IPS-NIHi7 (cell line): ENCODE data around the gene CARD19.
"Not testable (repeated sequence)": the region's sequence is repeated elsewhere in the genome, so short reads cannot be mapped to it uniquely, and the experiment has no call there.

Experiments used
- DNase-seq: peaks from one replicate; pipeline ENCODE4 v3.0.0; 2012; ENCODE audit warnings: mixed read lengths; ENCODE audit errors: extremely low spot score

The CARD19 gene

GRCh38 chr9:93132946-93133680, 37.1 kb downstream of the CARD19 start:
- no peak for DNase-seq

DNA sequence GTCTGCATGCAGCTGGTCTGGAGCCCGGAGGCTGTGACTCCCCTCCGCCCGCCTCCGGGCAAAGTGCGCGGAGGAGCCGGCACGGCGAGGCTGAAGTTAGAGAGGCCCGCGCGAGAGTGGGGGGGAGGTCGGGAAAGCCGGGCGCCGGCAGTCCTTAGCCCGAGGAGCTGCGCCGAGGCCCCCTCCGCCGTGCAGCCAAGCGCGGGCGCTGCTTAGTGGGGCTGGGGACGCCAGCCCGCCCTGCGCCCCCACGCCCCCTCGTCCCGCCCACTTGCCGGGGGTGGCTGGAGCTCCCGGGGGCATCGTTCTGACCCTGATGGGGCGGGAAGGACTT, 37.6 kb downstream of the CARD19 start:
- DNase-seq: peak; percentile 63

DNA sequence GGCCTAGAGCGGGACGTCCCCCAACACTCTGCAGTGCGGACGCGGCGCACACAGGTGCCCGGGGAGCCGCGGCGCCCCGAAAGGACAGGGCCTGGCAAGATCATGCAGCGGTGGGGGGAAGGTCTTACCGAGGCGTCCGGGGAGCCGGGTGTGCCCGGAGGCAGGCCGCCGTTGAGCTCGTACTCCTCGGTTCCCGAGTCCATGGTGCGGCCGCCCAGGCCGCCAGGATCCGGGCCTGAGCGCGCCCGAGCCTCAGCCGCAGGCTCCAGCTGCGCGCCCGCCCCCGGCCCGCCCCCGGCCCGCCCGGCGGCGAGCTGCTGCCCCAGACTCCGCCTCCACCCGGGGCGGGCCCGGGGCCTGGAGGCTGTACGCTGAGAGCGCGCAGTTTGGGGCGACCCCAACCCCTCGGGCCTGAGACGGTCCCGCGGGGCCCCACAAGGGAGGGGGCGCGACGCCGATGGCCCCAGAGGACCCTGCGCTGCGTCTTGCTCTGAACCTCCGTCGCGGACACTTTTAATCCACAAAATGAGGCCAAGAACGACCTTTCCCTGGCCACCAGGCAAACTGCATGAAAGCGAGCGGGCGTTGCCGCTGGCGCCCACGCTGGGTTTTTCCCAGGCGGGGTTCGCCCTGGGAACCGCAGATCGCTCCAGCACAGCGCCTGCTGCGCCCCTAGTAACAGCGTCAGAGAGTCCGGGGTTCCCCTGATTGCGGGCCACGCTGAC, 38.2 kb downstream of the CARD19 start, which contains the start of gene NINJ1:
TSS of gene NINJ1 (minus strand) at position 237 of the 725 bp plus-strand sequence. CDS start at position 203, 34 bp downstream.
- DNase-seq: peak; percentile 97

DNA sequence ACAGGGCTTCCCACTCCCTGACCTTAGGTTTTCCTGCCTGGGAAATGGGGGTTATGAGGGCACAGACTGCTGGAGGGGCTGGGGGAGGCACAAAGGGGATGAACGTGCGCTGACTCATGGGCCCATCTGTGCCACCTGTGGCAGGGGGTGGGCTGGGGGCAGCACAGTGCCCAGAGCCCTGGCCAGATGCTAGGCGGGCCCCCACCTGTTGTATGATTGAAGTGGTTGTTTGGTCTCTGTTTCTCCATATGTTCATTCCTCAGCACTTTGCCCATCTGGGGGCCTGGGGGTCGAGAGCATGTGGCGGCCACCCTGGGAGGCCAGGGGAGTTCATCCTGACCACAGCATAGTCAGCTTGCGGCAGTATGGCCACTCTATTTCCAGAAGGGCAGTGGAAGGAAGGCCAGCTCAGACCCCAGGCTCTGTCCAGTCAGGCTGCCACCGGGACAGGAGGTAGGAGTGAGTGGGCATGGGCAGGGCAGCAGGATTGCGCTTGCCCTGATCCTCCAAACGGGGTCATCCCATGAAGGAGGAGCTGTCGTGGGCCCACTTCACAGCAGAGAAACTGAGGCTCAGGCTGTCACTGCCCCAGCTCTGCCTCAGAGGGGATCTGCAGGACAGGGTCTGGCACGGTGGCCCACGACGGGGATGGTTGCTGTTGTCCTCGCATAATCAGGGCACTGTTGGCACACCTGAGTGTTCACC, 38.9 kb downstream of the CARD19 start:
- no peak for DNase-seq

DNA sequence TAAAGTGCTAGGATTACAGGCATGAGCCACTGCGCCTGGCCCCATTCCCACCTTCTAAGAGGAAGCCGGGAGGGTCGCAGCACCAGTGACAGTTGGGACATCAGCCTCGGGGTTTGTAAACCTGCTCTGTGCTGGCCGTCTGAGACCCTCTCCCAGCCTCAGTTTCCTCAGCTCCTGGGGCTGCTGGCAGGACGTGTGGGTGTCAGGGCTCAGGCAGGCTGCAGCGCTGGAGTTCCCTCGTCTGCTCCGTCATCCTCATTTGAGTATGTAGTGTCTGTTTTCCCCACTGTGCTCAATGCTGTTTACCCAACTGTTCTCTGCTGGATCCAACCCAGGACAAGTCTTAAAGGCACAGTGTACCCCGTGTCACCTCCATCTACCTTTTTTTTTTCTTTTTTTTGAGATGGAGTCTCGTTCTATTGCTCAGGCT, 40.0 kb downstream of the CARD19 start:
- no peak for DNase-seq

- no peak for DNase-seq
Measured at GRCh38 chr9:93137362-93137761, 41.3 kb downstream of the CARD19 start.

DNA sequence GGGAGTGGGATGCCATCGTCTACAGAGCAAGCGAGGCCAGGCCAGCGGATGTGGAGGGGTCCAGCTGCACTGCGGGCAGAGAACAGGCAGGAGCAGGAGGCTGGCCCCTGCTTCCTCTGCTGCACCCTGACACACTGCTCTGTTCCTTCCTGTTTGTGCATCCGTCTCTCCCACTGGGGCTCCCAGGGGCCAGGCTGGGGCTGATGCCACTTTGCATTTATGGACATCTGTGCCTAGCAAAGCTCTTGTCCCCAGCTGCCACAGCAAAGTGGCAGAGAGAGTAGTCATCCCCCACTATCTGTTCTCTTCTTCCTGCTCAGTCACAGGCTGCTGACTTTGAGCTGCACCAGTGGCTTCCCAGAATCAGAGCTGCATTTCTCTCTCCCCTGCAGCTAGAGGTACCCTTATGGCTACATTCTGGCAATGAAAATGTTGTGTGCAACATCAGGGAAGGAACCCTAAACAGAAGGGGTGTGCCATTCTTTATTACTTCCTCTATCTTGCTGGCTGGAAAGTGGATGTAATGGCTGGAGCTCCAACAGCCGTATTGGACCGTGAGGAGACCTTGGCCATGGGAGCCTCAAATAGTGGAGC, 42.3 kb downstream of the CARD19 start:
- DNase-seq: no peak

GRCh38 chr9:93139365-93140182, 43.6 kb downstream of the CARD19 start:
- DNase-seq: no peak

DNA sequence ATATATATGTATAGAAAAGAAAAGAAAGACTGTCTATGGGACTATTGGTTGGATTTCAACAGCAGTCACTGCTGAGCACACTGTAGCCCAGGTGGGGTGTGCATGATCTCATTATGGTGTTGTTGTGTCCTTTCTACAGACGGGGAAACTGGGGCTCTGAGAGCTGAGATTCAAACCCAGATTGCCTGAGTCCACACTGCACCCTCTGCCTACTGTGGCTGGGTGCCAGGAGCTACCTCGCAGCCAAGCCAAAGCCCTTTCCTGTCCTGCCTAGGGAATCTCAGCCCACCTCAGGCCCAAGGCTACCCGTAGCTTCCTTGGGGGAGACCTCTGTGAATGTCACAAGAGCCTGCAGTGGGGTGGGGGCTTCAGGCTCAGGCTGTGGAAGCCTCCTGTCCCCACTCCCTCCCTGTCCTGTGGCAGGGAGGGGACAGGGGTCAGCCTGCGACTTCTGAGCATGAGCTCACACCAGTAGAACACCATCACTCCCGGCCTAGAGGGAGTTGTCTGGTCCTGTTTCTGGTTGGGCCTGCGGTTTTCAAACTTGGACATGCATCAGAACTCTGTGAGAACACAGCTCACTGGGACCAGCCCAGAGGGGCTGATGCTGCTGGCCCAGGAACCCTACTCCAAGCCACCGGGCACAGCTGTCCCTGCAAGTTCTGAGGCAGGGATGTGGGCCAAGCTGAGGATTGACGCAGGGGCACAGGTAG, 45.9 kb downstream of the CARD19 start:
- no peak for DNase-seq

DNA sequence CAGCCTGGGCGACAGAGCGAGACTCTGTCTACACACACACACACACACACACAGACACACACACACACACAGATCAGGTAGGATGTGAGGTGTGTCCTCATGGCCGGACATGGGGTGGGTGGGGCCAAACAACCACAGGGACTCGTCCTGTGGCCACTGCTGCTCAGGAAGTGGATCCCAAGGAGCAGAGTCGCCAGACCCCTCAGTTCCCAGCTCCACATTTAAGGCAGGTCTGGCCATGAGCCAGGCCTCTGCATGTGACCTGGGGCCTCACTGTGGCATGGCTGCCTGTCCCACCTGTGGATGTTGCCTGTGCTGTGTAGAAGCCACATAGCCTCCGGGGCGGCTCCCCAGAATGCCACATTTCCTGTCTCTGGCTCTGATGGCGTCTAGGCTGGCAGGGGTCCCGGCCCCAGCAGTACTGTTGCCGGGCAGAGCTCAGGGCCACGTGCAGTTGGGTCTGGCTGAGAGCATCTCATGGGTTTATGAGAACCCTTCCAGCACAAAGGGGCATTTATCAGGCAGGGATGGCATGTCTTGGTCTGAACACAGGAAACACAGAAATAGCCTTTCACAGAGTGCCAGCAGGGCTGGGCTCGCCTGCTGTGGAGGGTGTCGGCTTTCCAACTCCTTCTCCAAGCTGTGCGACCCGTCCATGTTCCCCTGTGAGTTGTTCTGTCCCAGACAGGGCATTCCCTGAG, 48.0 kb downstream of the CARD19 start:
- no peak for DNase-seq

- DNase-seq: not testable (repeated sequence)
Measured at GRCh38 chr9:93146696-93147095, 50.7 kb downstream of the CARD19 start.

GRCh38 chr9:93147632-93148031, 51.6 kb downstream of the CARD19 start:
- no peak for DNase-seq

- no peak for DNase-seq
Measured at GRCh38 chr9:93148721-93149120, 52.7 kb downstream of the CARD19 start.

GRCh38 chr9:93149361-93149760, 53.3 kb downstream of the CARD19 start:
- DNase-seq: no peak

DNA sequence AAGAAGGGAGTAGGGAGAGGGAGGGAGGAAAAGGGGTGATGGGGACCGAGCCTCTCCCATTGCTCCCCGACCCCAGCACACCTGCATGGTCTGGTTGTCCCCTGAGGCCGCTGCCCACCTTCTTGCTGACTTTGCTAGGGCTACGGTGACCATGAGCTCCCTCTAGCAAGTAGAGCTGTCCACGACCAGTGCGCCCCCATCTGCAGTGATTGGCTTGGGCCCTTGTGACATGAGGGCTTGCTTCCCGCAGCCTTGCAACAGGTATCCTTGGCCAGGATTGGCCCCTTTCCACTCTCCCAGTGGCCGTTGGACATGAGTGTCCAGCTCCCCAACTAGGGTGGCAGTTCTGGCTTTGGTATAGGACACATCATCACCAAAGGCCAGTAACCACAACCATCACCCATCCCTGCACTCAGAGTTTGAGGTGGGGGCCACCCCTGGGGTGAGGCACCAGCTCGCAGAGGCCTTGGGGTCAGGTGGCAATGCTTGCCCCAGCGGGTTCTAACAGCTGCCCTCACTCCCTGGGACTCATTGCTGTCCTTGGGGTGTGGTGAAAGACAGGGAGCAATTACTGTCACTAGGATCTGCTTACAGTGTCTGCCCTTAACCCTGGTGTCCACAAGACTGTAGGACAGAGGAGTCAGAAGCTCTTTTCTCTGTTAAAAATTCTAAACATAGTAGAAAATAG, 55.2 kb downstream of the CARD19 start:
- DNase-seq: no peak

DNA sequence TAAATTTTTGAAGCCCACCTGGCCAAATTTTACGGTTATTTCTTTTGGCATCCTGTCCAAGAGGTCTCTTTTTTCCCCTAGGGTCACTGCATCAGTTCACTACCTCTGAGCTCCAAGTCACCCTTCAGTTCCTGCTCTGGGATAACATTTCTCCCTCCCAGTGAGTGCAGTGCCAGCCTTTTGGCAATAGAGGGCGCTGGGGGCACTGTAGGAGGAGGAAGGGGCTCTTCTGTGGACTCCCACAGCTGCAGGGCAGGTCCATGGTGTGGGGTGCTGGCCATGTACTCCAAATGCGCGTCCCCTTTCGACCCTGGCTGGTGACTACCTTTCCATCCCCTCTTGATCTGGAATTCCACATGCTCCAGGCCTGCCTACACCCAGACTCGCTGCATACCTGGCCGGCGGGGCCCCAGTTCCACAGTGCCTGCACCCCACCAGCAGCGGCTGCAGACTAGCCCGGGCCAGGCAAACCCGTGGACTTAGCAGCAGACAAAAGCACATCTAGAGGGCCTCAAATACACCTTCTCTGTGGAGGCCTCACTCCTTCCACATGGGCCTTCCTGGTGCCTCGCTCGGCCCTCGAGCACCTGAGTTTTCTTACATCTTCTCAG, 58.4 kb downstream of the CARD19 start:
- peak; percentile 91 for DNase-seq

GRCh38 chr9:93155716-93156474, 59.9 kb downstream of the CARD19 start:
- DNase-seq: no peak

DNA sequence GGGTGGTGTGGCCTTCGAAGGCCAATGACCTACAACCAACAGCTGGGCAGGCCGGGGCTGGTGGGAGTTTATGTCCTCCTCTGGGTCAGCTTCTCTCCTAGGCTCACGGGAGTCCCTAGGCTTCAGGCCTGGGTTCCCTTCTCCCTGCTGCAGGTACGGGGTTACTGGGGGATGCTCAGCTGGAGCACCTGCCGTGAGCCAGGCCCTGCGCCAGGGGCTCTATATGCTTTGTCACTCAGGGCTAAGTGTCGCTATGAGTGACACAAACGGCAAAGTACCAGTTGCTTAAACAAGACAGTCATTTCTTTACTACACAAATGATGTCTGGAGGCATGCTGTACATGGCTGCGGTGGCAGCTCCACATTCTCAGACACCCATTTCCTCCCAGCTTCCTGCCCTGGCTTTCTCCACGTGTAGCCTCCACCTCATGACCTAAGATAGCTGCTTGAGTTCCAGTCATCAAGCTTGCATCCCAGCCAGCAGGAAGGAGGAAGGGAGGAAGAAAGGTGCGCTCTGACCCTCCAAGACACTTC, 60.5 kb downstream of the CARD19 start:
- no peak for DNase-seq
